Activated T-helper 9 cell treated with anti-CD3 and anti-CD28 coated beads, Interleukin-2, amount 50 U/mL, for 16 hours (primary cell): ENCODE measurements around the gene CHFR.
"Not testable (repeated sequence)": the region's sequence is repeated elsewhere in the genome, so short reads cannot be mapped to it uniquely, and the experiment has no call there.

Experiments used
- DNase-seq: peaks from one replicate; pipeline ENCODE4 v3.0.0-alpha.2; 2020; ENCODE audit warnings: low read depth

The CHFR gene, protein sequence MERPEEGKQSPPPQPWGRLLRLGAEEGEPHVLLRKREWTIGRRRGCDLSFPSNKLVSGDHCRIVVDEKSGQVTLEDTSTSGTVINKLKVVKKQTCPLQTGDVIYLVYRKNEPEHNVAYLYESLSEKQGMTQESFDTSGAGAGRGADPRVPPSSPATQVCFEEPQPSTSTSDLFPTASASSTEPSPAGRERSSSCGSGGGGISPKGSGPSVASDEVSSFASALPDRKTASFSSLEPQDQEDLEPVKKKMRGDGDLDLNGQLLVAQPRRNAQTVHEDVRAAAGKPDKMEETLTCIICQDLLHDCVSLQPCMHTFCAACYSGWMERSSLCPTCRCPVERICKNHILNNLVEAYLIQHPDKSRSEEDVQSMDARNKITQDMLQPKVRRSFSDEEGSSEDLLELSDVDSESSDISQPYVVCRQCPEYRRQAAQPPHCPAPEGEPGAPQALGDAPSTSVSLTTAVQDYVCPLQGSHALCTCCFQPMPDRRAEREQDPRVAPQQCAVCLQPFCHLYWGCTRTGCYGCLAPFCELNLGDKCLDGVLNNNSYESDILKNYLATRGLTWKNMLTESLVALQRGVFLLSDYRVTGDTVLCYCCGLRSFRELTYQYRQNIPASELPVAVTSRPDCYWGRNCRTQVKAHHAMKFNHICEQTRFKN

GRCh38 chr12:132887513-132888351, at the start of gene CHFR:
CHFR (minus strand) TSS chr12:132887605; CDS start chr12:132887328, 277 bp downstream.
- DNase-seq = peak; percentile 91

DNA sequence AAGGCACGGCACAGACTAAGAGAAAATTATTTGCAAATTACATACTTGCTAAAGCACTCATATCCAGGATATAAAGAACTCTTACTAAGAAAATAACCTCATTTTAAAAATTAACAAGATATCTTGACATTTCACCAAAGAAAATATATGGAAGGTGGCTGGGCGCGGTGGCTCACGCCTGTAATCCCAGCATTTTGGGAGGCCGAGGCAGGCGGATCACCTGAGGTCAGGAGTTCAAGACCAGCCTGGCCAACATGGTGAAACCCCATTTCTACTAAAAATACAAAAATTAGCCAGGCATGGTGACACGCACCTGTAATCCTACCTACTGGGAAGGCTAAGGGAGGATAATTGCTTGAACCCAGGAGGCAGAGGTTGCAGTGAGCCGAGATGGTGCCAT, 49.5 kb upstream of the CHFR start:
- not testable (repeated sequence) for DNase-seq

- DNase-seq = no peak
Measured at GRCh38 chr12:132936163-132936562, 48.8 kb upstream of the CHFR start.

- no peak for DNase-seq
Measured at GRCh38 chr12:132926415-132926833, 39.0 kb upstream of the CHFR start.

DNA sequence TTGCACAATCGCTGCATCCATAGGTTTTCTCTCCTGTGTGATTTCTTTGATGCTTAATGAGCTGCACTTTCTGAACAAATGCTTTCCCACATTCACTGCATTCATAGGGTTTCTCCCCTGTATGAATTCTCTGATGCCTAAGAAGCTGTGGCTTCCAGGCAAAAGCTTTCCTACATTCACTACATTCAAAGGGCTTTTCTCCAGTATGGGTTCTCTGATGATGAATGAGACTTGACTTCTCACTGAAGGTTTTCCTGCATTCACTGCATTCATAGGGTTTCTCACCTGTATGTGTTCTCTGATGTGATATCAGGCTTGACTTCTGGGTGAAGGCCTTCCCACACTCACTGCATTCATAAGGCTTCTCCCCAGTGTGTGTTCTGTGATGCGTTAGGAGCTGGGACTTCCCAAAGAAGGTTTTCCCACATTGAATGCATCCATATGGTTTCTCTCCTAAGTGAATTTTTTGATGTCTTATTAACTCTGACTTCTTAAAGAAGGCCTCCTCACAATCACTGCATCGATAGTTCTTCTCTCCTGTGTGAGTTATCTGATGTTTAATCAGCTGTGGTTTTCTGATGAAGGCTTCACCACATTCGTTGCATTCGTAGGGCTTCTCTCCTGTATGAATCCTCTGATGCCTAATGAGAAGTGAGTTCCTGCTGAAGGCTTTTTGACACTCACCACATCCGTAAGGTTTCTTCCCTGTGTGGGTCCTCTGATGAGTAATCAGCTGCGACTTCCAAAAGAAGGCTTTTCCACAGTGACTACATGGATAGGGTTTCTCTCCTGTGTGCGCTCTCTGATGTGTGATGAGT, 38.4 kb upstream of the CHFR start:
- no peak for DNase-seq

- no peak for DNase-seq
Measured at GRCh38 chr12:132924356-132924755, 37.0 kb upstream of the CHFR start.

DNA sequence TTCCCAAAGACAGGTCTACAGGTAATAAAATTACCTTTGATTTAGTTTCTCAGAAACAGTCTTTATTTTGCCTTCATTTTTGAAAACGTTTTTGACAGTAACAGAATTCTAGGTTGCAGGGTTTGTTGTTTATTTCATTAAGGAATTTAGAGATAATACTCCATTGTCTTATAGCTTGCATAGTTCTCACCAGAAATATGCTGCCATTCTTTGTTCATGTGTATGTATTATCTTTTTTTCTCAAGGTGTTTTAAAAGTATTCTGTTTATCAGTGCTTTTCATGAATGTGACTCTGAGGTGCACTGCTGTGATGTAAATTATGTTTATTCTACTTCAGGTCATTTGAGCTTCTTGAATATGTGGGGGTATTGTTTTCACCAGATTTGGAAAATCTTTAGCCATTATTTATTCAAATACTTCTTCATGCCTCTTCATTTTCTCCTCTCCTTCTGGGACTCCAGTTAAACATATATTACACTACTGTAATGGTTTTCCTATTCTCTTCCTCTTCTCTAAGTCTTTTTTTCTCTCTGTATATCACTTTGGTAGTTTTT, 36.0 kb upstream of the CHFR start:
- no peak for DNase-seq

DNA sequence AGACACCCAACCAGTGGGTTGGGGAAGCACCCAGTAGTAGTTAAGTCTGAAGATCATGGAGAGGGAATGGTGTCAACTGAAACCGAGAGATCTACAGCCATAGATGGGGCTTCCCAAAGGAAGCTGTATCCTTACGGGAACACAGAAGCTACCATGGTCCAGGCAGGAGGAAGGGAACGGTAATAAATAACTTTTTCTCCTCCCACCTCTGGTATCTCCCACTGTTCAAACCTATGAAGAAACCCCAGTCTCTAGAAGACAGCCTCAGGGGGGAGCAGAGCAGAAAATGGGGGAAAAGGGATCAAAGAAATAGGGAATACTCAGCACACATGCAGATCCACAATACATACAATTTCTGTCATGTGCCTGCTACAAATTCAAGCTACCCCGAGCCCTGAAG, 35.3 kb upstream of the CHFR start:
- no peak for DNase-seq

DNA sequence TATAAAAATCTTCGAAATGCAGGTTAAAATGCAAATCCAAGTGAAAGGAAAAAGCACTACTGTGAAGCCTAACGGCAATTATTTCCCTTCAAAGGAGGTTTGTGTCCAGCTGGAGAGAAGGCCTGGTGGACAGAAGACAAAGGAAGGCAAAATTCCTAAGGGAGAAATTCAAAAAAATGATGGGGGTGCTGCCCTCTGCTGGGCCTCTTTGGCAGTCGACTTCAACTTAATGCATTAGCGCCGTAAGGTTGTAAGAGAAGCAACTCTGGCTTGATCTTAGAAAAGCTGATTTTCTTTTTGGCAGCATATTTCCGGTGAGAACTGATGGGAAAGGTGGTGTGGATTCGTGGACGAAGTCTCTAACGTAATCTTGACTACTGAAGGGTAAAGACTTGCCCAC, 34.3 kb upstream of the CHFR start:
- DNase-seq = no peak

GRCh38 chr12:132918680-132919079, 31.3 kb upstream of the CHFR start:
- no peak for DNase-seq

DNA sequence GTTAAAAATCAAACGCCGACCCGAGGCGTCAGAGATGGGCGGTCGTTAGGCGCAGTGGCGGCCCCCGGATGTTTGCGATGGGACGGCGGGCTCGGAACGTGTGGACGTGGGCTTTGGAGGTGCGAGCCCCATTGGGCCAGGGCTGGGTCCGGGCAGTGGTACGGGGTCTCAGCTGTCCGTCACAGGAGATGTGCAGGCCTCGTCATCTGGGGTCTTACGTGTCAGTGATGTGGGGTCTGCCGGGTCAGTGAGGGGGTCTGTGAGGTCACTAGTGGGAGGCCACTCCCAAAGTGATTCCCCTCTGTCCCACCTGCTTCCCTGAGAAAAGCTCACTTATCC, 21.6 kb upstream of the CHFR start:
- DNase-seq = no peak

DNA sequence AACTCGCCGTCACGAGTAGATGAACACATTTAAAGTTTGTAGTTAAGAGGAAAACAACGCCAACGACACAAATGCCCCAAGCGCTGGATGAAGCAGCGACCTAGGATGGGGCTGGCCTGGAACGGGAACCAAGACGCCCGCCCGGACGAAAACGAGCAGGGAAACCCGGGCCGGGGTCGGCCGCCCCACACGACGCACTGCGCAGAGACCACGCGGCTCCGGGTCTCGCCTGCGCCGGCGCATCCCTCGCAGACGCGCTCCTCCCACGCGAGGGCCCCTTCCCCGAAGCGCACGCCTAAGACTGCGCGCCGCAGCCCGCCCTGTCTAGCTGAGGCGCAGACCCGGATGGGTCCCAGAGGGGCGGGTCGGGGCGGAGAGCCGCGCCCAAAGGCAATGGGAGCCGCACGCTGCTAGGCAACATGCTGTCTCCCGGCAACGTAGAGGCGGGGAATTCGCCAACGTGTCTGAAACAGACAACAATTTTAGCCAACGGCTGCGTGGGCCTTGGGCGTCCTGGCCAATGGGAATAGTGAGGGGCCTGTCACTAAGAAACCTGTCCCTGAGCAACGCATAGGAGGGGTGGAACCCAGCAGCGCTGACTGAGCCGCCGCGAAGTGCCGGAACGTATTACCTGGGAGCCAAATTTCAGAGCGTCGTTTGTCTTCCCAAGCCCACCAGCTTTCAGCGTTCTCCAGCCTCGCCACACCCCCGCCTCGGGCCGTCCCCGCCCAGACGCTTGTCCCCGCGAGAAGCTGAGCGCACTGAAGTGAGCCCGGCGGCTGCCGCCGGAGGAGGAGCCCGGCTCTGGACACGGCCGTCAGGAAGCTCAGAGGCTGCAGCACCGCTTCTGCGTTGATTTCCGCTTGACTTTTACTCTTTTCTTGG, 21.0 kb upstream of the CHFR start:
- DNase-seq = peak; percentile 95

DNA sequence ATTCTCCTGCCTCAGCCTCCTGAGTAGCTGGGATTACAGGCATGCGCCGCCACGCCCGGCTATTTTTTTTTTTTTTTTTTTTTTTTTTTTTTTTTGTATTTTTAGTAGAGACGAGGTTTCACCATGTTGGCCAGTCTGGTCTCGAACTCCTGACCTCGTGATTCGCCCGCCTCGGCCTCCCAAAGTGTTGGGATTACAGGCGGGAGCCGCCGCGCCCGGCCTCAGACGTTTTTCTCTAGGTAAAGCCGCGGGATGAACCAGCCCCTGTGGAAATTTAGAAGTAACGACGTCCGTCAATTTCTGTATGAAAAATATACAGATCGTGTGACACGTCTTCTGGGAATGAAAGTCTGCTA, 20.4 kb upstream of the CHFR start:
- not testable (repeated sequence) for DNase-seq

GRCh38 chr12:132907216-132907615, 19.8 kb upstream of the CHFR start:
- DNase-seq = no peak

GRCh38 chr12:132904718-132905328, 17.4 kb upstream of the CHFR start:
- peak; percentile 88 for DNase-seq

GRCh38 chr12:132899033-132899432, 11.6 kb upstream of the CHFR start:
- DNase-seq = no peak

DNA sequence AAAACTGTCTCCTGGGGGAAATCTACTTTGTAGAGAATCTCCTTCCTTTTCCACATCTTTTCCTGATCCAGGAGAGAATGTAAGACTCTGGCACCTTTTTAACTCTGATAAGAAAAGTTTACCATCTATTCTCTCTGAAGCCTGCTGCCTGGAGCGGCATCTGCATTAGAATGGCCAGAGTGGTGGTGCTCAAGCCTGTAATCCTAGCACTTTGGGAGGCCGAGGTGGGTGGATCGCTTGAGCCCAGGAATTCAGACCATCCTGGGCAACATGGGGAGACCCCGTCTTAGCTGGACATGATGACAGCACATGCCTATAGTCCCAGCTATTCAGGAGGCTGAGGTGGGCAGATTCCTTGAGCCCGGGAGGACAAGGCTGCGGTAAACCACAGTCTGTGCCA, 1.4 kb upstream of the CHFR start:
- no peak for DNase-seq

GRCh38 chr12:132886529-132887477, 602 bp downstream of the CHFR start:
- DNase-seq = peak; percentile 13

DNA sequence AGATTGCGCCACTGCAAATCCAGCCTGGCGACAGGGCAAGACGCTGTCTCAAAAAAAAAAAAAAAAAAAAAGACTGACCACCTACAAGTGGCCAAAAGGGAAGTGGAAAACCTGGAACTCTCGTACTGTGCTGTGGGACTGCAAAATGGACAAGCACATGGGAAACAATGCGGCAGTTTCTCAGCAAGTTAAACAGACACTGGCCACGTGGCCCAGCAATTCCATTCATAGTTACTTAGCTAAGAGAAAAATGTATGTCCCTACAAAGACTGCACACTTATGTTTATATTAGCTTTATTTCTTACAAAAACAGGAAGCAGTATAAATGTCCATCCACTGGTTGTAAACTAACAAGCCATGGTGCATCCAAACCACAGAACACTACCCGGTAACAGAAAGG, 5.6 kb downstream of the CHFR start:
- DNase-seq = no peak
